Measurements from ENCODE around the gene NRM. TPM values are rescaled to one million over a fixed set of nuclear protein-coding genes. Genes with fewer than 3 reads are reported as not detected.
A peak's percentile ranks its signal among the peaks of the same experiment; 100 is the strongest.
"Not testable (repeated sequence)": the region's sequence is repeated elsewhere in the genome, so short reads cannot be mapped to it uniquely, and the experiment has no call there.

Gene NRM
- total and polyA plus RNA-seq, 2 of the 13 experiments (the other 11 are each of a cell fraction or from before 2014, with no cell fraction given) = 12.5 to 16.0 TPM

DNA sequence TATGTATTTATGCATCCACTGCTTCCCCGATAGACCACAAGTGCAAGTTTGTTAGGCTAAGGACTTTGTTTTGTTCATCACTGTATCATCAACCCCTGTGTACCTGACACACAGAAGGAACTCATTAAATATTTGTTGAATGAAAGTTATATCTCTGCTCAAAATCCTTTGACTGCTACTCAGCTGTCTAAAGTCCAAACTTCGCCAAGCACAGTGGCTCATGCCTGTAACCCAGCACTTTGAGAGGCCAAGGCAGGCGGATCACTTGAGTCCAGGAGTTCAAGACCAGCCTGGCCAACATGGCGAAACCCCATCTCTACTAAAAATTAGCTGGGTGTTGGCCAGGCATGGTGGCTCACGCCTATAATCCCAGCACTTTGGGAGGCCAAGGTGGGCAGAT is 32.9 kb downstream of the NRM start (continued):
- TF ChIP-seq, protein P1, sequence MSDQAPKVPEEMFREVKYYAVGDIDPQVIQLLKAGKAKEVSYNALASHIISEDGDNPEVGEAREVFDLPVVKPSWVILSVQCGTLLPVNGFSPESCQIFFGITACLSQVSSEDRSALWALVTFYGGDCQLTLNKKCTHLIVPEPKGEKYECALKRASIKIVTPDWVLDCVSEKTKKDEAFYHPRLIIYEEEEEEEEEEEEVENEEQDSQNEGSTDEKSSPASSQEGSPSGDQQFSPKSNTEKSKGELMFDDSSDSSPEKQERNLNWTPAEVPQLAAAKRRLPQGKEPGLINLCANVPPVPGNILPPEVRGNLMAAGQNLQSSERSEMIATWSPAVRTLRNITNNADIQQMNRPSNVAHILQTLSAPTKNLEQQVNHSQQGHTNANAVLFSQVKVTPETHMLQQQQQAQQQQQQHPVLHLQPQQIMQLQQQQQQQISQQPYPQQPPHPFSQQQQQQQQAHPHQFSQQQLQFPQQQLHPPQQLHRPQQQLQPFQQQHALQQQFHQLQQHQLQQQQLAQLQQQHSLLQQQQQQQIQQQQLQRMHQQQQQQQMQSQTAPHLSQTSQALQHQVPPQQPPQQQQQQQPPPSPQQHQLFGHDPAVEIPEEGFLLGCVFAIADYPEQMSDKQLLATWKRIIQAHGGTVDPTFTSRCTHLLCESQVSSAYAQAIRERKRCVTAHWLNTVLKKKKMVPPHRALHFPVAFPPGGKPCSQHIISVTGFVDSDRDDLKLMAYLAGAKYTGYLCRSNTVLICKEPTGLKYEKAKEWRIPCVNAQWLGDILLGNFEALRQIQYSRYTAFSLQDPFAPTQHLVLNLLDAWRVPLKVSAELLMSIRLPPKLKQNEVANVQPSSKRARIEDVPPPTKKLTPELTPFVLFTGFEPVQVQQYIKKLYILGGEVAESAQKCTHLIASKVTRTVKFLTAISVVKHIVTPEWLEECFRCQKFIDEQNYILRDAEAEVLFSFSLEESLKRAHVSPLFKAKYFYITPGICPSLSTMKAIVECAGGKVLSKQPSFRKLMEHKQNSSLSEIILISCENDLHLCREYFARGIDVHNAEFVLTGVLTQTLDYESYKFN (CRISPR knock-in tag; conservative IDR thresholded peaks at IDR 0.05) = peak; percentile 61
- 0 out of 2 replicates have a peak, but pooled peaks have one; percentile 21 for TF ChIP-seq ZFY (CRISPR knock-in tag; IDR thresholded peaks at IDR 0.05)
- peak; percentile 20; the same call in 1 of the 2 replicates for TF ChIP-seq CREM (IDR thresholded peaks at IDR 0.05)
- not testable (repeated sequence) for TF ChIP-seq CREM (CRISPR knock-in tag; IDR thresholded peaks at IDR 0.05)
- TF ChIP-seq ADNP (CRISPR knock-in tag; IDR thresholded peaks at IDR 0.05) = peak; percentile 44; the same call in 1 of the 2 replicates
- 0 out of 2 replicates have a peak, but pooled peaks have one; percentile 12 for TF ChIP-seq FOXA3 (CRISPR knock-in tag; IDR thresholded peaks at IDR 0.05)
- peak; percentile 66; the same call in 1 of the 2 replicates for TF ChIP-seq ZMYM3 (CRISPR knock-in tag; IDR thresholded peaks at IDR 0.05)
- peak; percentile 17; the same call in 1 of the 2 replicates for TF ChIP-seq MYC (CRISPR knock-in tag; IDR thresholded peaks at IDR 0.05; ENCODE audit: borderline replicate concordance)
- TF ChIP-seq, protein P2, sequence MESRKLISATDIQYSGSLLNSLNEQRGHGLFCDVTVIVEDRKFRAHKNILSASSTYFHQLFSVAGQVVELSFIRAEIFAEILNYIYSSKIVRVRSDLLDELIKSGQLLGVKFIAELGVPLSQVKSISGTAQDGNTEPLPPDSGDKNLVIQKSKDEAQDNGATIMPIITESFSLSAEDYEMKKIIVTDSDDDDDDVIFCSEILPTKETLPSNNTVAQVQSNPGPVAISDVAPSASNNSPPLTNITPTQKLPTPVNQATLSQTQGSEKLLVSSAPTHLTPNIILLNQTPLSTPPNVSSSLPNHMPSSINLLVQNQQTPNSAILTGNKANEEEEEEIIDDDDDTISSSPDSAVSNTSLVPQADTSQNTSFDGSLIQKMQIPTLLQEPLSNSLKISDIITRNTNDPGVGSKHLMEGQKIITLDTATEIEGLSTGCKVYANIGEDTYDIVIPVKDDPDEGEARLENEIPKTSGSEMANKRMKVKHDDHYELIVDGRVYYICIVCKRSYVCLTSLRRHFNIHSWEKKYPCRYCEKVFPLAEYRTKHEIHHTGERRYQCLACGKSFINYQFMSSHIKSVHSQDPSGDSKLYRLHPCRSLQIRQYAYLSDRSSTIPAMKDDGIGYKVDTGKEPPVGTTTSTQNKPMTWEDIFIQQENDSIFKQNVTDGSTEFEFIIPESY (CRISPR knock-in tag; IDR thresholded peaks at IDR 0.05) = peak; percentile 96
- TF ChIP-seq, protein P3, sequence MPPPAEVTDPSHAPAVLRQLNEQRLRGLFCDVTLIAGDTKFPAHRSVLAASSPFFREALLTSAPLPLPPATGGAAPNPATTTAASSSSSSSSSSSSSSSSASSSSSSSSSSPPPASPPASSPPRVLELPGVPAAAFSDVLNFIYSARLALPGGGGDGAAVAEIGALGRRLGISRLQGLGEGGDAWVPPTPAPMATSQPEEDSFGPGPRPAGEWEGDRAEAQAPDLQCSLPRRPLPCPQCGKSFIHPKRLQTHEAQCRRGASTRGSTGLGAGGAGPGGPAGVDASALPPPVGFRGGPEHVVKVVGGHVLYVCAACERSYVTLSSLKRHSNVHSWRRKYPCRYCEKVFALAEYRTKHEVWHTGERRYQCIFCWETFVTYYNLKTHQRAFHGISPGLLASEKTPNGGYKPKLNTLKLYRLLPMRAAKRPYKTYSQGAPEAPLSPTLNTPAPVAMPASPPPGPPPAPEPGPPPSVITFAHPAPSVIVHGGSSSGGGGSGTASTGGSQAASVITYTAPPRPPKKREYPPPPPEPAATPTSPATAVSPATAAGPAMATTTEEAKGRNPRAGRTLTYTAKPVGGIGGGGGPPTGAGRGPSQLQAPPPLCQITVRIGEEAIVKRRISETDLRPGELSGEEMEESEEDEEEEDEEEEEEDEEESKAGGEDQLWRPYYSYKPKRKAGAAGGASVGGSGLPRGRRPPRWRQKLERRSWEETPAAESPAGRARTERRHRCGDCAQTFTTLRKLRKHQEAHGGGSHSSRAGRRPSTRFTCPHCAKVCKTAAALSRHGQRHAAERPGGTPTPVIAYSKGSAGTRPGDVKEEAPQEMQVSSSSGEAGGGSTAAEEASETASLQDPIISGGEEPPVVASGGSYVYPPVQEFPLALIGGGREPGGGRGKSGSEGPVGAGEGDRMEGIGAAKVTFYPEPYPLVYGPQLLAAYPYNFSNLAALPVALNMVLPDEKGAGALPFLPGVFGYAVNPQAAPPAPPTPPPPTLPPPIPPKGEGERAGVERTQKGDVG (CRISPR knock-in tag; IDR thresholded peaks at IDR 0.05; ENCODE audit: borderline replicate concordance) = peak; percentile 49; the same call in 1 of the 2 replicates
- TF ChIP-seq SALL1 (CRISPR knock-in tag; IDR thresholded peaks at IDR 0.05) = peak; percentile 81
- peak; percentile 65 for TF ChIP-seq ZMYM2 (CRISPR knock-in tag; IDR thresholded peaks at IDR 0.05)
- 0 out of 2 replicates have a peak, but pooled peaks have one; percentile 32 for TF ChIP-seq ZNF556 (CRISPR knock-in tag; IDR thresholded peaks at IDR 0.05; ENCODE audit: borderline replicate concordance)

Measured in HepG2 (cell line).